Glomerular endothelial cell (primary cell): ENCODE data around the gene ARHGEF2. TPM values are rescaled to one million over a fixed set of nuclear protein-coding genes. Genes with fewer than 3 reads are reported as not detected.
A peak's percentile ranks its signal among the peaks of the same experiment; 100 is the strongest.
"Not testable (repeated sequence)": the region's sequence is repeated elsewhere in the genome, so short reads cannot be mapped to it uniquely, and the experiment has no call there.

Experiments used
- DNase-seq: peaks from one replicate; pipeline ENCODE4 v3.0.0-alpha.2; 2011; ENCODE audit warnings: low read depth, low spot score; ENCODE audit errors: extremely low read depth
- total RNA-seq: library from RNA; depleted of rRNA; stranded (reverse); fragments of >200 nt; gene quantifications from 2 replicates; pipeline ENCODE4 v1.2.3, GENCODE V29; 2015

ARHGEF2 gene
- total RNA-seq, 1 donor from 2014 or later: 105 TPM

GRCh38 chr1:155946633-155947219 lies 31.6 kb downstream of the ARHGEF2 start:
- no peak for DNase-seq

GRCh38 chr1:155944444-155944799 lies 33.9 kb downstream of the ARHGEF2 start:
- no peak for DNase-seq

DNA sequence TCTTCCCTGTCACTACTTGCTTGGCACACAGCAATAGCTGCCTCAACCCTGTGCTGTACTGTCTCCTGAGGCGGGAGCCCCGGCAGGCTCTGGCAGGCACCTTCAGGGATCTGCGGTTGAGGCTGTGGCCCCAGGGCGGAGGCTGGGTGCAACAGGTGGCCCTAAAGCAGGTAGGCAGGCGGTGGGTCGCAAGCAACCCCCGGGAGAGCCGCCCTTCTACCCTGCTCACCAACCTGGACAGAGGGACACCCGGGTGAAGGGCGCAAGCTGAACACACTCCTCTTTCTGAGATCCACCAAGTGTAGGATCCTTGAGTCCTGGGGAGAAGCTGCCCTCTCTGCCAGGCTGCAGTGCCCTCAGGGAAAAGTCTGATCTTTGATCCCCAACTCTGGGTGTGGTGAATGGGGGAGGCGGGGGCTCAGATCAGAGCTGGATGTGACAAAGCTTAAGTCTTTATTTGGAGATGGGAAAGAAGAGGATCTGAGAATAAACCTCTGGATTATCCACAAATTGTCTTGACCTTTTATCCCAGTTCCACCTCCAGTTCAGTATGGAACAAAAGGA lies 35.7 kb downstream of the ARHGEF2 start:
- no peak for DNase-seq

DNA sequence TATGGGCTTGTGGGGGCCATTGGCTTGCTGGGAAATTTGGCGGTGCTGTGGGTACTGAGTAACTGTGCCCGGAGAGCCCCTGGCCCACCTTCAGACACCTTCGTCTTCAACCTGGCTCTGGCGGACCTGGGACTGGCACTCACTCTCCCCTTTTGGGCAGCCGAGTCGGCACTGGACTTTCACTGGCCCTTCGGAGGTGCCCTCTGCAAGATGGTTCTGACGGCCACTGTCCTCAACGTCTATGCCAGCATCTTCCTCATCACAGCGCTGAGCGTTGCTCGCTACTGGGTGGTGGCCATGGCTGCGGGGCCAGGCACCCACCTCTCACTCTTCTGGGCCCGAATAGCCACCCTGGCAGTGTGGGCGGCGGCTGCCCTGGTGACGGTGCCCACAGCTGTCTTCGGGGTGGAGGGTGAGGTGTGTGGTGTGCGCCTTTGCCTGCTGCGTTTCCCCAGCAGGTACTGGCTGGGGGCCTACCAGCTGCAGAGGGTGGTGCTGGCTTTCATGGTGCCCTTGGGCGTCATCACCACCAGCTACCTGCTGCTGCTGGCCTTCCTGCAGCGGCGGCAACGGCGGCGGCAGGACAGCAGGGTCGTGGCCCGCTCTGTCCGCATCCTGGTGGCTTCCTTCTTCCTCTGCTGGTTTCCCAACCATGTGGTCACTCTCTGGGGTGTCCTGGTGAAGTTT lies 36.4 kb downstream of the ARHGEF2 start:
- DNase-seq: no peak

DNA sequence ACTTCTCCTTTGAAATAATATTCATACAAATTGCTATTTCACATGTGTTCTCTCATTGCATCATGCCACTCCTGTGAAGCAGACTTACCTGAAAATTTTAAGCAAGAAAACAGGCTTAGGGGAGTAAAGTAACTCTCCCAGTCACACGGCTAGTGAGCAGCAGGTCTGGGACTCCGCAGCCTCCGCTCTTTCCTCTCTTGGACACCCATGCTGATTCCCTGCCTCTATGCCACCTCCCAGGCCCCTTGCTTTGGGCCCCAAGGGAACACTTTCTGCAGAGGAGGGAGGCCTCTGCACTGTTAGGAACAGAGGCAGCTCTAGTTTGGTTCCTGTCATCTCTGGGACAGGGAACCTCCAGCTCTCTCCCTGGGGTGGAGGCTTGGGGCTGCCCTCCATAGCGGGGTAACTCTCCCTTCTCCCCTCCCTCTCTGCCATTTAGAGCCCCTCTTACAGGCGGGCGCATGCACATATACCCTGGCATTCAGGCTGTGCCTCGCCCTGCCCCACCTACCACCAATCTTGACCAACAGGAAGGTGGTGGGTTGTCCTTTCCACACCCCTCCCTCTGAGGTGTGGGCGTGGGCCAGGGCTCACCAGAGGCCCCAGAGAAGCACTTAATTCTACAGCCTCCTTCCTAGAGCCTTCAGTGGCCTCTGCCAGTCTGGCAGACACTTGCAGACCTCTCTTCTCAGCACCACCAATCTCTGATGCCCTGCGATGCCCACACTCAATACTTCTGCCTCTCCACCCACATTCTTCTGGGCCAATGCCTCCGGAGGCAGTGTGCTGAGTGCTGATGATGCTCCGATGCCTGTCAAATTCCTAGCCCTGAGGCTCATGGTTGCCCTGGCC lies 37.1 kb downstream of the ARHGEF2 start, which contains the start of gene RXFP4:
RXFP4 (plus strand) TSS at position 646 of the 852 bp plus-strand sequence; CDS start at position 718, 72 bp downstream.
- no peak for DNase-seq

DNA sequence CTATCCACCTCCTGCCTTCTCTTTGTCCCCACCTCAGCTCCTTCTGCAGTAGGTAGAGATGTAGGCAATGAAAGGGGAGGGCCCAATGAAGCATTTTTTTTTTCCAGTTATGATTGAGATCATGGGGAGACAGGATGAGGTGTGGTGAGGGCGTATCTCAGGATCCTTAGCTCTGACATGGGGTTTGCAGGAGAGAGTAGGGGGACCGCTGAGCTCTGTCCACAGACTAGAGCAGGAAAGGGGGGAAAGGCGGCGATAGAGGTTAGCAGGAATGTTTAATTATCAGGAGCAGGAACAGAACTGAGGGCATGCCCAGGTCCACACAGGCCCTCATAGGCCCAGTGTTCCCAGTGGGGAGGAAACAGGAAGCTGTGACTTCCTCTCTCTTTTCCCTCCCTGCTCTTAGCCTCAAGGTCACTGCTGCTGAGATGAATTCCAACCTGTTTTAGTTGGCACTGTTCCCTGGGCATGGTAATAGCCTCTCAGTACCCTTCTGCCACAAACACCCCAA lies 37.8 kb downstream of the ARHGEF2 start:
- DNase-seq: peak; percentile 45

- DNase-seq: peak; percentile 70
Observed at GRCh38 chr1:155938220-155938627, 40.1 kb downstream of the ARHGEF2 start.

DNA sequence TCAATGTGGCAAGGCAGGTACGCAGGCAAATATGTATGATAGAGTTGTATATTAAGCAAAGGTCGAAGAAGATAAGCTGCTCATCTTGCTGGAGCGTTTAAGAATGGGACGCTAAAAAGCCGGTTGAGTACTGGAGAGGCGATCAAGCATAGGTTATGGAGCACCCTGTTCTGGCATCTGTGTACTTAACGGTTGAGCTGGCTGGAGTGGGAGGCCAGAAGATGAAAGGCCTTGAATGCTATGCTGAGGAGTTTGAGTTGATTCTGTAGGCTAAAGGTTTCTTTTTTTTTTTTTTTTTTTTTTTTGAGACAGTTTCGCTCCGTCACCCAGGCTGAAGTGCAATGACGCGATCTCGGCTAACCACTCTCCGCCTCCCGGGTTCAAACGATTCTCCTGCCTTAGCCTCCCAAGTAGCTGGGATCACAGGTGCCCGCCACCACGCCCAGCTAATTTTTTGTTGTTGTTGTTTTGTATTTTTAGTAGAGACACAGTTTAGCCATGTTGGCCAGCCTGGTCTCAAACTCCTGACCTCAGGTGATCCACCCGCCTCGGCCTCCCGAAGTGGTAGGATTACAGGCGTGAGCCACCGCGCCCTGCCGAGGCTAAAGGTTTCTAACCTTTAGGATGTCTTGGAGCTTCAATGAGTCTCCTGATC lies 43.3 kb downstream of the ARHGEF2 start:
- no peak for DNase-seq

DNA sequence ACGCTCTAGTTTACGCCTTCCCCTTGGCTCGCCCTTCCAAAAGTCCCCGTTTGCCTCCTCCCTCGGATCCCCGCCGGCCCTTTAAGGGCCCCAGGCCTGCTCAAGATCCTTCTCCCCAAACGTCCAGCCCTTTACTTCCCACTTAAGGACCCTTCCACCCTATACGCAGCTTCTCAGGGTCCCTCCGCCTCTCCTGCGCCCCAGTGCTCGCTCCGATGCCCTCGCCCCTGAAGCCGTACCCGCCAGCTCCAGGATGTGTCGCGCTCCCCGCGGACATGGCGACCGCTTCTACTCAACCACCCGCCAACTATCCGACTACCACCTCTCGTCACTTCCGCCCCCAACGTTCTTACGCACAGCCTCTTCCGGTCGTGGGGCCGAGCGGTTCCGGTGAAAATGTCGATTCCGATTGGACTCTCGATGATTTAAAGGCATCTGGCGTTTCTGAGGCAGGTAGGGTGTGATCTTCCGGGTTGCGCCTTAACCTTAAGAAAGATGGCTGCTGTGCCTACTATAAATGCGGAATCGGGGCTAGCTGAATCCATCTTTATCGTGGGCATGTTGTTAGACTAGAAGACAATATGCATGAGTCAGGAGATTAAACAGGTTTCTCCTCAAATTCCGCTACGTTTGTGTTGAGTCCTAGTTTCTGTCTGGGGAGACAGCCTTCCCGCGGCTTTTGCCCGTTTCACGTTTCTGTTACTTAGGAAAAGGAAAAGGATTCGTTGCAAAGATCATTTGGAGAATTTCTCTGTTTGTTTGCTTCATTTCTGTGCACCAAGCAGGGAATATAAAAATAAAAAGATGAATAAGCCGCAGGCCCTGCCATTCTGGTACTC lies 44.0 kb downstream of the ARHGEF2 start, which contains the start of gene KHDC4:
KHDC4 (minus strand) TSS at position 317 of the 839 bp plus-strand sequence; CDS start at position 277, 40 bp downstream.
- peak; percentile 97 for DNase-seq

DNA sequence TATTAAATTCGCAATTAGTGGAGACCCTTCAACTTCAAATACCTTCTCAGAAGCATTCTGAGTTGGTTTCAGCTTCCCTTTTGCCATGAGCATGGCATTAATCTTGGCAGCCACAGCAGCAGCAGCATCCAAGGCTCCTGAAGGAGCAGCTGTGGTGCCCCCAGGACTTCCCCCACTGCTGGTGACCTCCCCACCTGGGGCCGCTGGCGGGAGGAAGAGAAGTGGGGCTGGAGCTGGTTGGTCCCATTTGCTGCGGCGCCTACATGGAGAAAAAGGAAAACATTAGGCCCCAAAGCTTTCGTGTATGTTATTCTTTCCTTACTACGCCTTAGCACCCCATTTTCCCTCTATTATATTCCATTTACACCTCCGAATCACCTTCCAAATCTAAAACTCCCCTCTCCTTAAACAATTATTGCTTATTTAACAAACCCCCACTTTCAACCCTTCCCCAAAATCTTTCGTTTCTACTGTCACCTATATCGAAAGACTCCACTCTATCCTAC lies 44.7 kb downstream of the ARHGEF2 start:
- no peak for DNase-seq

GRCh38 chr1:155932487-155932886 lies 45.9 kb downstream of the ARHGEF2 start:
- no peak for DNase-seq

DNA sequence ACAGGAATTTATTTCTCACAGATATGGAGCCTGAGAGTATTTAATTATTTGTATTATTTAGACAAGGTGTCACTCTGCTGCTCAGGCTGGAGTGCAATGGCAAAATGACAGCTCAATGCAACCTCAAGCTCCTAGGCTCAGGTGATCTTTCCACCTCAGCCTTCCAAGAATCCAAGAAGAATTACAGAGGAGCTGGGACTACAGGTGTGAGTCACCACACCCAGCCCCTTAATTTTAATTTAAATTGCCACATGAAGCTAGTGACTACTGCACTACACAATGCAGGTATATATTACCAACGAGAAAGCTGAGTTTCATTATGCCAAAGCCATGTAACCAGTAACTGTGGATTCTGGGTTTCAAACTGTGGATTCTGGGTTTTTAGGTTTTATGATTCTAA lies 46.3 kb downstream of the ARHGEF2 start:
- no peak for DNase-seq

DNA sequence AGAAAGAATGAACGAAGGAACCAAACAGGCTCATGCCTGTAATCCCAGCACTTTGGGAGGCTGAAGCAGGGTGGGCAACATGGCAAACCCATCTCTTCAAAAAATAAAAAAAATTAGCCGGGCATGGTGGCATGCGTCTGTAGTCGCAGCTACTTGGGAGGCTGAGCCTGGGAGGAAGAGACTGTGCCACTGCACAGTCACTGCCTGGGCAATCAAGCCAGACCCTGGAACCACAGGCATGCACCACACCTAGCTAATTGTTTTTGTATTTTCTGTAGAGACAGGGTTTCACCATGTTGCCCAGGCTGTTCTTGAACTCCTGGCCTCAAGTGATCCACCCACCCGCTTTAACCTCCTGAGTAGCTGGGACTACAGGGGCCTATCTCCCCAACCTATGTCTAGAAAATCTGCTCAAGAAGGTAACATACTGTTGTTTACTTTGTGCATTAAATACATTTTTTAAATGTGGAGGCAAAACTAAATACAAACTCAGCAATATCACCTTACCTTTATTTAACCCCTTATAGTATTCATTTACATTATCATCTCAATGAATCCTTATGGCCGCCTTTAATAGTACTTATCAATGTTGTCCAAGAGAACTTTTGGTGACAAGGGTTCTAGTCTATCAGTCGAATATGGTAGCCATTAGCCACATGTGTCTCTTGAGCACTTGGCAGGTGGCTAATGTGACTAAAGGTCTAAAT lies 46.9 kb downstream of the ARHGEF2 start:
- DNase-seq: no peak

GRCh38 chr1:155930725-155931124 lies 47.6 kb downstream of the ARHGEF2 start:
- DNase-seq: not testable (repeated sequence)

GRCh38 chr1:155929057-155929456 lies 49.3 kb downstream of the ARHGEF2 start:
- DNase-seq: no peak

DNA sequence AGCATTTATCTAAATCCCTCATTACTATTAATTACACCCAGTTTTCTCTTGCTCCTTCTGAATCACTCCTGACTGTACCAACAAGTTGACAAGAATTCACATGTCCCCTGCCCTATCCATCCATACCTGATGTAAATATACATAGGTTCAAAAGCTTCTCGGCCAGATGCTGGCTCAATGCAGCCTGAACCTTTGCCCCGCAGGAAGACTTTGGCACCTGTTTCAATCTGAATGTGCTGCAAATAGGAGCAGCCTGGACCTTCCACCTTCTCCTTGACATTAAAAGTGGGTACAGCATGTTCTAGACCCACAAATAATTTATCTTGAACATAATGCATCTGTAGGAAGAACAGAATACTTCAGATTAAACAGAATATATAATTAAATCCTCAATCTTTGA lies 52.8 kb downstream of the ARHGEF2 start:
- DNase-seq: no peak

DNA sequence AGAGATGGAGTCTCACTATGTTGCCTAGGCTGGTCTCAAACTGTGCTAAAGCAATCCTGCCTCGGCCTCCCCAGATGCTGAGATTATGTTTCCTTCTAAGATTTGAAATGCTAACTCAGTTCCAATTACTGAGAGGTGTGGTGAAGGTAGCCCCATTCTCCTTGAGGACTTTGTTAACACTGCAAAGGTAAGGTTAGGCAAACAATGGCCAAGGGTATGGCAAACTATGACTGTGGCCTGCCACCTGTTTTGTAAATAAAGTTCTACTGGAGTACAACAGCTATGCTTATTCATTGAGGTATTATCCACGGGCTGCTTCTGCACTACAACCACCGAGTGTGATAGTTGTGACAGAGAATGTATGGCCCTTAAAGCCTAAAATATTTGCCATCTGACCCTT lies 57.6 kb downstream of the ARHGEF2 start:
- DNase-seq: no peak

GRCh38 chr1:155919801-155920200 lies 58.5 kb downstream of the ARHGEF2 start:
- no peak for DNase-seq

DNA sequence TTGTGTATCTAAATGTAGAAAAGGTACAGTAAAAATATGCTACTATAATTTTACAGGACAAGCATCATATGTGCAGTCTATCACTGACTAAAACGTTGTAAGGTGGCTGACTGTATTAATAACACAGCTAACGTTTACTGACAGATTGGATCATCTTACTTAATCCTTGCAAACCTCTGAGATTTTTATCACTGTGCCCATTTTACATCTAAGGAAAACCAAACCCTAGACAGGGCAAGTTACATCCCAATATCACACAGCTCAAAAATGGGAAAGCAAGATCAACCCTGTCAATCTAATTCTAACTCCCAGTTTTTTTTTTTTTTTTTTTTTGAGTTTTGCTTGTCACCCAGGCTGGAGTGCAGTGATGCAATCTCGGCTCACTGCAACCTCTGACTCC lies 59.7 kb downstream of the ARHGEF2 start:
- DNase-seq: no peak
